HK-2 (cell line): ENCODE results near the gene NUBP2.

Experiments
- DNase-seq: peaks from one replicate; pipeline ENCODE4 v3.0.0-alpha.2; 2018; ENCODE audit not compliant: unreplicated experiment

Gene NUBP2

DNA sequence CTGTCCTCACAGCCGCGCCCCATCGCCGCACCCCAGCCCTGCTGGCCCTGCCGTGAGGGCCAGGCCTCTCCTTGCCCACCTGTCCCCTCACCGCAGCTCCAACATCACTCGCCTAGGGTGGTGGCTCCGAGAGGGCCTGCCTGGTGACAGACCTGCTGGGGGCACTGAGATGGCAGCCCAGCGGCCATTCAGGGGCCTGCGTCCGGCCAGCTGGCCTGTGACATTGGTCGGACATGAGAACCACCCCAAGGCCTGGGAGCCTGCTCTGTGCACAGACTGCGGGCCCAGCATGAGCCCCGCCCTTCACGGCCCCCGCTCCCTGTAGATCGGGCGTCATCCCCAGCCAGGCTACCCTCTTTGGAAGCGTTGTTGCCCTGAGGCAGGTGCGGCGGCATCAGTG, 23.2 kb upstream of the NUBP2 start:
- DNase-seq: no peak

- no peak for DNase-seq
These were observed 21.8 kb upstream of the NUBP2 start for GRCh38 chr16:1760911-1761310.

DNA sequence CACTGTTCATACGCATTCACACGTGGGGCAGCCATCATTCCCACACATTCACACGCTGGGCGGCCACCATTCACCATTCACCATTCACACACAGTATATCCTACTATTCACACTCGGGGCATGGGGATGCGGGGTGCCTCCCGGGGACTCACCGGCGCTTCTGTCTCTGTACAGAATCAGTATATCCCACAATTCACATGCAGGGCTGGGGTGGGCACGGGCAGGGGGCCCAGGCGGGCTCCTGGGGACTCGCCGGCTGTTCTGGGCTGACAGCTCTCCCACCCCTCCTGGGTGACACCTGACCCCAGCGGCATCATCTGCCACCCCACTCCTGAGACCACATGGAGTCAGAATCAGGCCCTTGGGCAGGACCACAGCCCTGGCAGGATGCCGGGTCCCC, 21.0 kb upstream of the NUBP2 start:
- no peak for DNase-seq

GRCh38 chr16:1762196-1762878, 20.4 kb upstream of the NUBP2 start:
- DNase-seq: no peak

GRCh38 chr16:1762879-1763520, 19.8 kb upstream of the NUBP2 start:
- DNase-seq: no peak

DNA sequence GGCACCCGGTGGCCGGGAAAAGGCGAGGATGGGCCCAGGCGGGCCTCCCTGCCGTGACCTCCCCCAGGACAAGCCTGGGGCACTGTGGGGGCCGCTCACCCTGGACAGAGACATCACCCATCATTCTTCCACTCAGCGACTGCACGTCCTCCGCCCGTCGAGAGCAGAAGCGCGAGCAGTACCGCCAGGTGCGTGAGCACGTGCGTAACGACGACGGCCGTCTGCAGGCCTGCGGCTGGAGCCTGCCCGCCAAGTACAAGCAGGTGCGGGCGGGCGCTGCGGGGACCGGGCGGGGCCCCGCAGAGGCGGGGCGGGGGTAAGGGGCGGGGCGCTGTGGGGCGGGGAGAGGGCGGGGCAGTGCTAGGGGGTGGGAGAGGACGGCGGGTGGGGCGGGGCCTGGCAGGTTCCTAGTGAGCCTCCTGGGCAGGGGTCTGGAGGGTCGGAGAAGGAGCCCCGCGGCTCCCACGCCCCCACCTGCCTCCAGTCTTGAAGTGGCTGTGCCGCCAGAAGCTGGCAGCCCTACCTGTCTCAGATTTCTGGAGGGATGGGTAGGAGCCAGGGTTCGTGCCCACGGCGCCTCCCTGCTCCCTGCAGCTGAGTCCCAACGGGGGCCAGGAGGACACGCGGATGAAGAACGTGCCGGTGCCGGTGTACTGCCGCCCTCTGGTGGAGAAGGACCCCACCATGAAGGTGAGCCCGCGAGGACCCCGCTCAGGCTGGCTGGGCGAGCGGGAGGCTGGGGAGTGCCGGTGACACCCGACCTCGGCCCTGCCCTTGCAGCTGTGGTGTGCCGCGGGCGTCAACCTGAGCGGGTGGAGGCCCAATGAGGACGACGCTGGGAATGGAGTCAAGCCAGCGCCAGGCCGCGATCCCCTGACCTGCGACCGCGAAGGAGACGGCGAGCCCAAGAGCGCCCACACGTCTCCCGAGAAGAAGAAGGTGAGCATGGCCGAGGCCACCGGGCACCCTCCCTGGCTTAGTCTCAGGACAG, 18.9 kb upstream of the NUBP2 start:
- no peak for DNase-seq

- no peak for DNase-seq
These were observed 17.8 kb upstream of the NUBP2 start for GRCh38 chr16:1764971-1765370.

DNA sequence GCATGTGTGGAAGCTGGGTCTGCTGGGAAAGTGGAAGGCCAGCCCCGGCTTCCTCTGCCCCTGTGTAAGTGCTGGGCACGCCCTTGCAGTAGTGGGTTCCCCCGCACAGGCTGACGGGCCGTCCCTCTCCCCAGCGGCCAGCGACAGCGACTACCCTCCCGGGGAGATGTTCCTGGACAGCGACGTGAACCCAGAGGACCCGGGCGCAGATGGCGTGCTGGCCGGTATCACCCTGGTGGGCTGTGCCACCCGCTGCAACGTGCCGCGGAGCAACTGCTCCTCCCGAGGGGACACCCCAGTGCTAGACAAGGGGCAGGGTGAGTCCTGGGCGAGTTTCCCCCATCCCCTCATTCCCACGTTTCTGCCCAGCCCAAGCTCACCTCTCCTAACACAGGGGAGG, 16.9 kb upstream of the NUBP2 start:
- DNase-seq: no peak

DNA sequence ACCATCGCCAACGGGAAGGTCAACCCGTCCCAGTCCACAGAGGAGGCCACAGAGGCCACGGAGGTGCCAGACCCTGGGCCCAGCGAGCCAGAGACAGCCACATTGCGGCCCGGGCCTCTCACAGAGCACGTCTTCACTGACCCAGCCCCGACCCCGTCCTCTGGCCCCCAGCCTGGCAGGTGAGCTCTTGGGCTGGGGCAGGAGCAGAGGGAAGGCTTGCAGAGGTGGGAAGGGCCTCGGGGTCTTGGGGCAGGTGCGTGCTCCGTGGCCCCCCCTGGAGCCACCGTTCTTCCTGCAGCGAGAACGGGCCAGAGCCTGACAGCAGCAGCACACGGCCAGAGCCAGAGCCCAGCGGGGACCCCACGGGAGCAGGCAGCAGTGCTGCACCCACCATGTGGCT, 16.5 kb upstream of the NUBP2 start:
- DNase-seq: no peak

GRCh38 chr16:1766701-1767100, 16.1 kb upstream of the NUBP2 start:
- no peak for DNase-seq

- DNase-seq: no peak
These were observed 15.4 kb upstream of the NUBP2 start for GRCh38 chr16:1767116-1767994.

GRCh38 chr16:1768061-1768766, 14.5 kb upstream of the NUBP2 start:
- DNase-seq: no peak

- DNase-seq: no peak
These were observed 13.9 kb upstream of the NUBP2 start for GRCh38 chr16:1768767-1769401.

DNA sequence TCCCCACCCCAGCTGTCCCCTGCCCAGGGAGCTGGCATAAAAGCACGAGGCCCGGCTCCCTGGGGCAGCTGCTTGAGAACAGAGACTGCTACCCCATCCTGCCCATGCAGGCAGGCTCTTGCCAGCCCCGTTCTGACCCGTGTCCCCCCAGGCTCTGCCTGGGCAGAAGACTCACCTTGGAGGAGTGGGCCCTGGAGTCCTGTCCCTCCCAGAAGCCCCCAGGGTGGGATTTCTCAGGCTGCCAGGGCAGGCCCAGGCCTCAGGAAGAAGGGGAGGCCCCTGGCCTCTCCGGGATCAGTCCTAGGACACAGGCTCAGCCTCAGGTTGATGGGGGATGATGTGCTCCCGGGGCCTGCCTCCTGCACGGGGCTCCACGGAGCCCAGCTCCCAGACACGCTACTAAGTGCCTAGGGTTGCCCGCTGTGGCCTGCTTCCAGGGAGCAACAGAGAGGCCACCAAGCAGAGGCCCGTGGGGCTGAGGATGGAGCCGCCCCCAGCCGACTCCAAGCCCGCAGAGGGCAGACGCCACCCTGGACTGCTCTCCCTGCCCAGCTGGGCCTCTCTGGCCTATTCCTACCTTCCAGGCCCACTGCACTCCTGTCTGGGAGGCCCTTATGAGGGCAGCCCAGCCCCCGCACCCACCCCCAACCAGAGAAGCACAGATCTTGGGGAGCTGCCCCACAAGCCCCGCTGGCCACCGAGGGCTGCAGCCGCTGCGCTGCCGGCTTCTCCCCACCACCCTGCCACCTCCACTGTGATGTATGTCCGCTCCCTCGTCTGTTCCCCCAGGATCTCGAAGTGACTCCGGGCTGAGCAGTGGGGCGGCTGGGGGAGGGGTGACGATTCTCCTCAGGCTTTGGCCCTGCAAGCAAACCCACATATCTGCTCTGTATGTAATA, 13.1 kb upstream of the NUBP2 start:
- DNase-seq: no peak

GRCh38 chr16:1770328-1771187, 12.2 kb upstream of the NUBP2 start:
- no peak for DNase-seq

- peak; percentile 62 for DNase-seq
These were observed 11.4 kb upstream of the NUBP2 start, which contains the start of gene NME3 for GRCh38 chr16:1771188-1771863. TSS of gene NME3 (minus strand) at chr16:1771543. CDS start at chr16:1771534, 9 bp downstream.

DNA sequence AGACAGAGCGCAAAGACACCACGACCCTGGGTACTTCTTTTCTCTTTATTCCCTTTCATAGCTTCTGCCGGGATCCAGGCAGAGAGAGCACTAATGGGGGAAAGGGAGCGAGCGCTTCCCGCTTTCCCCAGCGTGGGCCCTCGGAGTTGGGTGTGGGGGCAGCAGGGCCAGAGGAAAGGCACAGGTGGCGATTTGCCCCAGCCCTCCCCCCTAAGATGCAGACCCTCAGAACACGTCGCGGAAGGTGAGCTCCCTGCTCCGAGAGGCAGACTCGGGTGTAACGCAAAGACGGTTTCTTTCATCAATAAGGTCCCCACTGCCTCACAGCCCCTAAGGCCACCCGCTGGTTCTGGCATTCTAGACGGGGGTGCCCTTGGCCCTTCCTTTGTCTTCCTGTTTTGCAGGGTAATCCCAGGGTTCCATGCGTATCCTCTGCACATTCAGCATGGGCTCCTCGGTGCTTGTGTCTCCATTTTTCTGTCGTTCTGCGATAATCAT, 10.8 kb upstream of the NUBP2 start:
- no peak for DNase-seq
